DMS53 treated with DMSO at 0.1 percent for 48 hours (cell line): ENCODE measurements around the gene PQBP1.
"Not testable (repeated sequence)": the region's sequence is repeated elsewhere in the genome, so short reads cannot be mapped to it uniquely, and the experiment has no call there.

ENCODE experiments used
- DNase-seq: peaks from one replicate; lab custom pipeline; 2025; ENCODE audit not compliant: unreplicated experiment; lab: John Stamatoyannopoulos, UW

Gene PQBP1, protein sequence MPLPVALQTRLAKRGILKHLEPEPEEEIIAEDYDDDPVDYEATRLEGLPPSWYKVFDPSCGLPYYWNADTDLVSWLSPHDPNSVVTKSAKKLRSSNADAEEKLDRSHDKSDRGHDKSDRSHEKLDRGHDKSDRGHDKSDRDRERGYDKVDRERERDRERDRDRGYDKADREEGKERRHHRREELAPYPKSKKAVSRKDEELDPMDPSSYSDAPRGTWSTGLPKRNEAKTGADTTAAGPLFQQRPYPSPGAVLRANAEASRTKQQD

DNA sequence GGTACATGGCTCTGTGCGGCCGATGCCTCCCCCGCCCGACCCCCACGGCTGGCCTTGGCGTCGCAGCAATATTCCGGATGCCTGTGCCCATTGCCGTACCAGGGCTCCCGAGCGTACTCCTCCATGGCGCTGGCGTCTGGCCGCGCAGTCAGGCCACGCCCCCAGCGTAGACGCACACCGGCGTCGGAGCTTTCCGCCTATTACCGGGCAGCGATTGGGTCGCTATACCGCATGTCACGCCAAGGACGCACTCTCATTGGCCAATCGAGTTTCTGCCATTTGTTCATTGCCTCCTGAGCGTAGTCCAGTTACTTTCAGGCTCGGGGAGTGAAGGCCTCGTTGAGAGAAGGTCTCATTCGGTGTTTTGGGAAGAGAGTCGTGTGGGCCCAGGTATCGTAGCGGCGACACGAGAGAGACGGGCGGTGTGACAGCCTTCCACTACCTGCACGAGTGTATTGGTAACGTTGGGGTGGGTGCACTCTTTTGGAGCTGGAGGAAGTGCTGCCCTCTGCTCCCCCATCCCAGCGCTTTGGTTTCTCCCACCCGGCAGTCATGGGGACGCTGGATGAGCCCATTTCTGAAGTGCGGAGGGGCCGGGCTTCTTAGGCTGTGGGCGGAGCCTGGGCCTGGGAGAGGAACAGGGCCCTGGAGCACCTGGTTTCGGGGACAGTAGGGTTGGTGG, at the start of gene PQBP1, which contains the start of gene TIMM17B:
PQBP1 (plus strand) TSS at position 306 of the 682 bp plus-strand sequence. CDS start 580 bp downstream, outside the sequence.
TIMM17B (minus strand) TSS at position 144 of the 682 bp plus-strand sequence; CDS start at position 125, 19 bp downstream.
- peak; percentile 92 for DNase-seq

DNA sequence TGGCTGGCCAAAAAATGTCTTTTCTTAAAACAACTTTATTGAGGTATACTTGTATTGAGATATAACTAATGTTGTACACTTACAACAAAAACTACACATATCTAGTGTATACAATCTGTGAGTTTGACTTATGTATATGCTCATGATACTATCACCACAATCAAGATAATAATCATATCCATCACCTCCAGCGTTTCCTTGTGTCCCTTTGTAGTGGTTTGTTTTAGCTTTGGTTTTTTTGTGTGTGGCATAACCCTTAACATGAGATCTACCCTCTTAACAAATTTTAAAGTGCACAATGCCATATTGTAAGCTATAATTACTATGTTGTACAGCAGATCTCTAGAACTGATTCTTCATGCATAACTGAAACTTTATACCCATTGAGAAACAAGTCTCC, 48.9 kb upstream of the PQBP1 start:
- no peak for DNase-seq

- no peak for DNase-seq
Observed at GRCh38 chrX:48852857-48853256, 44.9 kb upstream of the PQBP1 start.

GRCh38 chrX:48853494-48853893, 44.2 kb upstream of the PQBP1 start:
- DNase-seq, result not testable (repeated sequence)

DNA sequence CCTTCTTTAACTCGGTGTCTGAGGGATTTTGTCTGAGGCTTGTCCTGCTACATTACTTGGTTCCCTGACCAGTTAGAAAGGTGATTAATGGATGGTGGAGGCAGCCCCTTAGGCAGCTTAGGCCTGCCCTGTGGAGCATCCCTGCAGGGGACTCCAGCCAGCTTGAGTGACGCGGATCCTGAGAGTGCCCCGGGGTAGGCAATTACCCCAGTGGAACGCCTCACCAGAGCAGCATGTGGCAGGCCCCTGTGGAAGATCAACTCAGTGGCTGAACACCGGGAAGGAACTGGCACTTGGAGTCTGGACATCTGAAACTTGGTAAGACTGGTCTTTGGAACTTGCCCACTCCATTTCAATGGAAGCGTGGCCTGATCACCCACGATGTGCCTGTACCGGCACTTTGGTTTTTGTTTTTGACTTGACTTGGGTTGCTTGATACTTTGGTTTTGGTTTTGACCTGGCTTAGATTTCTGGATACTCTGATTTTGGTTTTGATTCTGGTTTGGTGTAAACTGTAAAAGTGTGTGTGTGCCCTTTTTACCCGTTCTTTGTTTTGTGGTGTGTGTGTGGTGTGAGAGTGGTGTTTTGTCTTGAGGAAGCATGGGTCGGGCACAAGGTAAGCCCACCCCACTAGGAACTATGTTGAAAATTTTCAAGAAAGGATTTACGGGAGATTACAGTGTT, 43.5 kb upstream of the PQBP1 start:
- not testable (repeated sequence) for DNase-seq

- DNase-seq, result no peak
Observed at GRCh38 chrX:48854898-48855297, 42.8 kb upstream of the PQBP1 start.

DNA sequence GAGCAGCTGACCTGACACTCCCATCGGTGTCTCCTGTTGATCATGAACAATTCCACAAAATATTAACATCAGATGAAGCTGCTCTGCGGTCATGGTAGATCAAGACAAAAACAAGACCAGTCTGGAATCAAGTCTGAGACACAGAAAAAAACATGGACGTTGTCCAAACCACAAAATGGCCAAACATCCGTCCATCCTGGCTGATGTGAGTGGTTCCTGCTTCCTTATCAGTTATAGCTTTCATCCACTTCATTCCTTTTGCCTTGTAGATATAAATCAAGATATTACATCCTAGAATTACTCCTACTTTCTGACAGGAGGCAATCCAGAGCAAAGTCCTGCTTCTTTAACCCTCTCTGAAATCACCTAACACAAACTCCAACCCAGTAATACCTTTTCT, 33.5 kb upstream of the PQBP1 start:
- DNase-seq, result no peak

GRCh38 chrX:48872017-48872416, 25.7 kb upstream of the PQBP1 start:
- DNase-seq, result not testable (repeated sequence)

DNA sequence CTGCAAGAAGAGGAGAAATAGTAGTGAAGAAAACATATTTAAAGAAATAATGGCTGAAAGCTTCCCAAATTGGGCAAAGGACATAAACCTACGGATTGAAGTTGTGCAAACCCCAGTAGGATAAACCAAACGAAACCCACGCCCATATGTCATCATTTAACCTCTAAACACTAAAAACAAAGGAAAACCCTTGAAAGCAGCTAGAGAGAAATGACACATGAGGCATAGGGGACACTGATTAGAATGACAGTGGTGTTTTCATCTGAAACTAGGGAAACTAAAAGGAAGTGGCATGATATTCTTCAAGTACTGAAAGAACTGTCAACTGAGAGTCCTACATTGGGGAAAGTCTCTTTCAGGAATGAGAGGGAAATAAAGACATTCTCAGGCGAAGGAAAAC, 20.8 kb upstream of the PQBP1 start:
- not testable (repeated sequence) for DNase-seq

- no peak for DNase-seq
Observed at GRCh38 chrX:48883729-48884128, 14.0 kb upstream of the PQBP1 start.

DNA sequence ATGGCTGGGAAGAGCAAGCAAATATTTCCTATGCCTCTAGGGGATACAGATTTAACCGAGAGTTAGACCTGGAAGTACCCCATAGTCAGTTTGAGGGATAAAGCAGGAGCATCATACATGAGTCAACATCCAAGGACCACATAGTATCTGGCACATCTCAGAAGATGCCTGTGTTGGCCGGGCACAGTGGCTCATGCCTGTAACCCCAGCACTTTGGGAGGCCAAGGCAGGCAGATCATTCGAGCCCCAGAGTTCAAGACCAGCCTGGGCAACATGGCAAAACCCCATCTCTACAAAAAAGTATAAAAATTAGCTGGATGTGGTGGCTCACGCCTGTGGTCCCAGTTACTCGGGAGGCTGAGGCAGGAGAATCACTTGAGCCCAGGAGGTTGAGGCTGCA, 11.1 kb upstream of the PQBP1 start:
- DNase-seq, result not testable (repeated sequence)

GRCh38 chrX:48890296-48890925, 7.3 kb upstream of the PQBP1 start:
- no peak for DNase-seq

DNA sequence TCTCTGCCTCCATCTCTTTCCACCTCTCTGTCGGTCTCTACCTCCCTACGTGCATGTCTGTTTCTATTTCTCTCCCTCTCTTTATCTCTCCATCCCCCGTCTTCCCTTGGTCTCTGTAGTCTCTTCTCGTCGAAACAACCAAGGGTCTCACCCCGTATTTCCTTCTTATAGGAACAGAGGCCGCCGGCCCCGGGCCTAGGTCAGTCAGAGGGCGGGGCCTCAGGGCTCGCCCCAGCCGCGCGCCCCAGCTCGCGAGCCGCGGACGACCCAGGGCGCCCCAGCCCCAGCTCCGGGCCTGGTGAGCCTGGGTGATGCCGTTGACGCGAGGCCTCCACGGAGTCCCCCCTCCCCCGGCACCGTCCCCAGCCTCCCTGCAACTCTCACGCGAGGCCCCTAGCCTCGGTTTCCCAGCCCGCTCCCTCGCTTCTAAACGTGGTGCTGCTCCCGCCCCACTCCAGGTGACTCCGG, 6.8 kb upstream of the PQBP1 start:
- DNase-seq, result no peak

- DNase-seq, result peak; percentile 80
Observed at GRCh38 chrX:48891402-48892288, 6.1 kb upstream of the PQBP1 start.

- no peak for DNase-seq
Observed at GRCh38 chrX:48892896-48893295, 4.8 kb upstream of the PQBP1 start.

GRCh38 chrX:48893556-48894348, 4.0 kb upstream of the PQBP1 start:
- DNase-seq, result no peak

- DNase-seq, result no peak
Observed at GRCh38 chrX:48894891-48895290, 2.8 kb upstream of the PQBP1 start.

DNA sequence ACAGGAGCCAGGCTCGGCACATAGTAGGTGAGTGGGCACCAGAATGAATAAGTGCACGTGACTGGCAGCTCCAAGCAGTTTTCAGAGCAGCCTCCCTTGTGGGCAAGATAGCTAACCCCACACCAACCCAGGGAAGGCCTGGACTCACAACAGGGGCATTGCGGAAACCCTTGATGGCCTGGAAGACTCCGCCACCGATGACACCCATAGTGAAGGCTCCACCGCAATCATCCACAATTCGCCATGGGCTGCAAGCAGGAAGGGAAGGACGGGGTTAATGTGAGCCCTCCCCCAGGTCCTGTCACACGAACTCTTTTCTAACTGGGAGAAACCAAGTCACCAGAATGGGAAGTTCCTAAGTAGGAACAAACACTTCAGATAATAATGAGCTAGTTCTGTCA, 1.1 kb upstream of the PQBP1 start:
- DNase-seq, result no peak

- DNase-seq, result peak; percentile 73
Observed at GRCh38 chrX:48897157-48897624, 539 bp upstream of the PQBP1 start.

GRCh38 chrX:48899078-48899410, 1.3 kb downstream of the PQBP1 start:
- no peak for DNase-seq
